Karpas-422 (cell line): Measurements from ENCODE around the gene INSR. TPM values are rescaled to one million over a fixed set of nuclear protein-coding genes. Genes with fewer than 3 reads are reported as not detected.

ENCODE experiments used
- DNase-seq: peaks from one replicate; pipeline ENCODE4 v3.0.0-alpha.2; 2015
- H2AFZ ChIP-seq: fragments of 200-600 bp; sonication (generic); 2 replicates; pipeline ENCODE4 v1.6.1; 2014; ENCODE audit warnings: antibody characterized with exemption, low read length, mixed read lengths
- H3K27ac ChIP-seq: fragments of 200-600 bp; sonication (generic); 2 replicates; pipeline ENCODE4 v1.5.1; 2014; ENCODE audit warnings: mild to moderate bottlenecking, low read length, moderate library complexity
- H3K27me3 ChIP-seq: fragments of 200-600 bp; sonication (generic); 2 replicates; pipeline ENCODE4 v1.6.1; 2014; ENCODE audit warnings: low read length, mixed read lengths
- H3K36me3 ChIP-seq: fragments of 200-600 bp; sonication (generic); 2 replicates; pipeline ENCODE4 v1.6.1; 2014; ENCODE audit warnings: low read length, mixed read lengths; ENCODE audit not compliant: insufficient read depth
- H3K4me1 ChIP-seq: fragments of 200-600 bp; sonication (generic); 2 replicates; pipeline ENCODE4 v1.6.1; 2014; ENCODE audit warnings: mild to moderate bottlenecking, low read length, mixed read lengths
- H3K4me2 ChIP-seq: fragments of 200-600 bp; sonication (generic); 2 replicates; pipeline ENCODE4 v1.6.1; 2014; ENCODE audit warnings: low read length, low read depth, mild to moderate bottlenecking; ENCODE audit not compliant: poor library complexity, severe bottlenecking
- H3K4me3 ChIP-seq: fragments of 200-600 bp; sonication (generic); 2 replicates; pipeline ENCODE4 v1.5.1; 2014; ENCODE audit warnings: mild to moderate bottlenecking, antibody characterized with exemption, low read length, mixed read lengths
- H3K79me2 ChIP-seq: fragments of 200-600 bp; sonication (generic); 2 replicates; pipeline ENCODE4 v1.6.1; 2014; ENCODE audit warnings: mild to moderate bottlenecking, low read length, mixed read lengths
- H3K9ac ChIP-seq: fragments of 200-600 bp; sonication (generic); 2 replicates; pipeline ENCODE4 v1.6.0; 2014; ENCODE audit warnings: low read length
- H3K9me2 ChIP-seq: fragments of 200-600 bp; sonication (generic), shearing (Covaris generic); replicated peaks from 2 replicates; pipeline ENCODE4 v1.6.0; 2014; ENCODE audit warnings: mild to moderate bottlenecking, low read length, moderate library complexity; ENCODE audit not compliant: insufficient read depth
- H3K9me3 ChIP-seq: fragments of 300-700, 200-600 bp; sonication (generic); 2 replicates; pipeline ENCODE4 v1.6.1; 2014; ENCODE audit warnings: low read length, mixed read lengths
- H4K20me1 ChIP-seq: fragments of 200-600 bp; sonication (generic); 2 replicates; pipeline ENCODE4 v1.6.1; 2014; ENCODE audit warnings: mild to moderate bottlenecking, antibody characterized with exemption, low read length, low read depth; ENCODE audit not compliant: insufficient read depth
- total RNA-seq: library from RNA; depleted of rRNA; stranded (reverse); fragments of >200 nt; shearing (Covaris generic); gene quantifications from 2 replicates; pipeline ENCODE4 v1.2.3, GENCODE V29; 2014; ENCODE audit warnings: low replicate concordance; rRNA removed

Gene INSR
- total RNA-seq, 1 experiment from 2014 or later, result not detected

DNA sequence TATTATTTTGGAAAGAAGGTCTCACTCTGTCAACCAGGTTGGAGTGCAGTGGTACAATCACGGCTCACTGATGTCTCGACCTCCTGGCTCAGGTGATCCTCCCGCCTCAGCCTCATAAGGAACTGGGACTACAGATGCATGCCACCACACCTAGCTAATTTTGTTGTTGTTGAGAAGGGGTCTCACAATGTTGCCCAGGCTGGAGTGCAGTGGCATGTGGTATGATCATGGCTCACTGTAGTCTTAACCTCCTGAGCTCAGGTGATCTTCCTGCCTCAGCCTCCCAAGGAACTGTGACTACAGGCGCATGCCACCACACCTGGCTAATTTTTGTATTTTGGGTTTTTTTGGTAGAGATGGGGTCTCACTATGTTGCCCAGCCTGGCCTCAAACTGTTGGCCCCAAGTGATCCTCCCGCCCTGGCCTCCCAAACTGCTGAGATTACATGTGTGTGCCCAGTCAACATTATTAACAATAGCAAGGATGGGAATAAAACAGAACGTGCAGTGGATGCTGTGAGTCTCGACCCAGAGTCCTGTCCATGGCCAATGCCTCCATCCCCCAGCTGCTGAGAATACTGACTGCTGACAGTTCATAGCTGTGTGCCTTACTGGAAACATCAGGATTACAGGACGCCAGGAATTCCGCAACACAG lies 230.3 kb downstream of the INSR start:
- Histone ChIP-seq H3K36me3 (no peaks in the 10 kb centered on the region), H3K4me3 (no peak overlapping the region), H3K4me1 (no peaks in the 10 kb centered on the region), H3K9me2 (no peaks in the 10 kb centered on the region), H3K27me3 (no peaks in the 10 kb centered on the region), H3K79me2 (no peaks in the 10 kb centered on the region), H3K27ac (no peak overlapping the region), H3K9ac (no peak overlapping the region), H2AFZ (no peak overlapping the region), H3K9me3 (no peaks in the 10 kb centered on the region), H3K4me2 (no peak overlapping the region), H4K20me1 (no peaks in the 10 kb centered on the region)
- no peak for DNase-seq

DNA sequence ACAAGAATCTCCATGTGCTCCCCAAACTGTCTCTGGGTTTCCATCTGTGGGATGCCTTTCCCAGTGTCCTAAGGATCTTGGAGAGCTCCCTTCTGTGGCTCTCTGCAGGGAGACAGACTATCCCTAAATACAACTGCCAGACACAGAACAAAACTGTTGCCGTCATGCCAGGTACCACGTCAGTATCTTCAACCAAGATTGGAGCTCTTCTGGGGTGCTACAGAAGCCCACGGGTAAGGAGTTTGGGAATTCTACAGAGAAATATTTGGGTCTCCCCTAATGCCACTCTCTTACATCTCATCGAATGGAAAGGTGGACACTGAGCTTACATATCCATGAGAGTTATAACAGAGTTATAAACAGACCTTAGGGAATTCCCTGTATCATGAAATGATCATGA lies 230.9 kb downstream of the INSR start:
- H3K9me2 ChIP-seq, result no peaks in the 10 kb centered on the region
- H3K4me2 ChIP-seq, result no peak overlapping the region
- no peaks in the 10 kb centered on the region for H3K9me3 ChIP-seq
- no peaks in the 10 kb centered on the region for H4K20me1 ChIP-seq
- no peak overlapping the region for H3K27ac ChIP-seq
- no peak overlapping the region for H2AFZ ChIP-seq
- H3K9ac ChIP-seq, result no peak overlapping the region
- no peaks in the 10 kb centered on the region for H3K79me2 ChIP-seq
- no peaks in the 10 kb centered on the region for H3K27me3 ChIP-seq
- no peaks in the 10 kb centered on the region for H3K36me3 ChIP-seq
- no peak overlapping the region for H3K4me3 ChIP-seq
- no peaks in the 10 kb centered on the region for H3K4me1 ChIP-seq
- DNase-seq, result no peak

Other genes starting within 250 kb of the INSR start
- gene MBD3L2, start 245.1 kb downstream of the INSR start, total RNA-seq, result not detected in 2 replicates
- gene MBD3L3, start 235.7 kb downstream of the INSR start, total RNA-seq, result not detected in 2 replicates
- gene ZNF557, start 224.7 kb downstream of the INSR start, total RNA-seq, result 13.4 and 14.4 TPM in 2 replicates
- 9.4 and 21.8 TPM in 2 replicates for gene ARHGEF18, start 54.5 kb upstream of the INSR start, total RNA-seq
- 1.0 and 1.8 TPM in 2 replicates for gene PEX11G, start 194.6 kb upstream of the INSR start, total RNA-seq
- not detected in 2 replicates for gene ZNF358, start 221.7 kb upstream of the INSR start, total RNA-seq
- gene MCOLN1, start 228.2 kb upstream of the INSR start, total RNA-seq, result 1.9 and 3.9 TPM in 2 replicates
- 65.8 and 121 TPM in 2 replicates for gene PNPLA6, start 241.3 kb upstream of the INSR start, total RNA-seq